Upper lobe of left lung (tissue), 6 donors: ENCODE data around the gene CFAP92. TPM values are rescaled to one million over a fixed set of nuclear protein-coding genes. Genes with fewer than 3 reads are reported as not detected.
A peak's percentile ranks its signal among the peaks of the same experiment; 100 is the strongest.

Experiments
- ATAC-seq, 2 donors: fragments of 200-7000 bp; cut with Tn5 transposase; one replicate each; pipeline ENCODE4 v1.9.1; 2022; ENCODE audit warnings: mild to moderate bottlenecking in 2 of 2, moderate library complexity in 2 of 2; ENCODE audit not compliant: low FRiP score in 2 of 2
- DNase-seq, 2 donors: peaks; one replicate each; pipeline ENCODE4 v3.0.0-alpha.2; 2019 to 2020
- H3K27ac ChIP-seq, 4 donors: fragments of 200-600 bp; sonication (generic); one replicate each; pipeline ENCODE4 v1.5.1; 2016 to 2019
- H3K27me3 ChIP-seq, 4 donors: fragments of 200-600 bp; sonication (generic); one replicate each; pipeline ENCODE4 v1.5.1; 2017 to 2019
- H3K36me3 ChIP-seq, 4 donors: fragments of 200-600 bp; sonication (generic); one replicate each; pipeline ENCODE4 v1.5.1; 2016 to 2019
- H3K4me1 ChIP-seq, 4 donors: fragments of 200-600 bp; sonication (generic); one replicate each; pipeline ENCODE4 v1.5.1; 2018 to 2019
- H3K4me3 ChIP-seq, 4 donors: fragments of 200-600 bp; sonication (generic); one replicate each; pipeline ENCODE4 v1.5.1; 2017 to 2019; ENCODE audit warnings: mild to moderate bottlenecking in 2 of 4, moderate library complexity in 1 of 4
- H3K9me3 ChIP-seq, 4 donors: fragments of 200-600 bp; sonication (generic); one replicate each; pipeline ENCODE4 v1.5.1; 2018 to 2019
- CTCF ChIP-seq, 6 experiments: fragments of 450-650 bp in 4 of 6; fragments of 200-600 bp in 2 of 6; sonication (generic) in 2 of 6; IDR thresholded peaks; one replicate each; pipeline ENCODE4 v1.5.1; 2016 to 2019; ENCODE audit warnings: antibody characterized with exemption in 6 of 6
- EP300 ChIP-seq, 4 donors: sonication (generic); formaldehyde crosslinking; IDR thresholded peaks; one replicate each; pipeline ENCODE4 v1.5.1; 2017; ENCODE audit warnings: antibody characterized with exemption in 4 of 4, control low read depth in 2 of 4
- POLR2A ChIP-seq, 4 donors: fragments of 450-650 bp; IDR thresholded peaks; one replicate each; pipeline ENCODE4 v1.5.1; 2016 to 2017; ENCODE audit warnings: antibody characterized with exemption in 4 of 4, mild to moderate bottlenecking in 2 of 4
- POLR2AphosphoS5 ChIP-seq, 2 donors: sonication (generic); formaldehyde crosslinking; IDR thresholded peaks; one replicate each; pipeline ENCODE4 v1.5.1; 2017; ENCODE audit warnings: antibody characterized with exemption in 2 of 2
- WGBS, 2 donors: methylation state at CpG; one replicate each; pipeline ENCODE4 v1.1.5; 2017 to 2018; 5-methylcytosine and 5-hydroxymethylcytosine counted together
- total RNA-seq, 6 donors: library from RNA; depleted of rRNA in 4 of 6; stranded (reverse); fragments of >200 nt in 4 of 6; gene quantifications; one replicate each; pipeline versions ENCODE4 v1.1.0 to v1.2.1, GENCODE V29; 2016 to 2021
- donor health status: DM: no; HTN: no; CAD: no; lungs with moderate emphysema.
- donor health status: DM: no; HTN: yes; CAD: no; lungs with severe emphysema.

Gene CFAP92
- total RNA-seq, 6 donors from 2014 or later, result 0.66 to 21.3 (median 5.0) TPM

GRCh38 chr3:129018751-129019150 lies 24.9 kb upstream of the CFAP92 start:
- H3K27ac ChIP-seq, result peak overlapping the region; percentile 22 to 88 (median 78)
- no peak overlapping the region for H3K4me3 ChIP-seq
- no peaks in the 10 kb centered on the region for H3K27me3 ChIP-seq
- no peak for TF ChIP-seq POLR2AphosphoS5 (IDR thresholded peaks at IDR 0.05)
- TF ChIP-seq CTCF (IDR thresholded peaks at IDR 0.05), result no peak
- TF ChIP-seq POLR2A (IDR thresholded peaks at IDR 0.05), result no peak
- no peak for TF ChIP-seq EP300 (IDR thresholded peaks at IDR 0.05)
- H3K36me3 ChIP-seq, result no peaks in the 10 kb centered on the region
- 82 to 84% methylated on average over 9 of the region's 9 CpGs for whole genome bisulfite sequencing, 2 donors
- H3K4me1 ChIP-seq, result peaks cover 58 to 80% (median 73%) of the 10 kb centered on the region in 4 donors
- H3K9me3 ChIP-seq, result no peaks in the 10 kb centered on the region
- ATAC-seq, result no peak
- DNase-seq, result no peak

- Histone ChIP-seq H3K36me3 (no peaks in the 10 kb centered on the region), H3K4me1 (peaks cover 61 to 84% (median 74%) of the 10 kb centered on the region in 4 donors), H3K4me3 (no peak overlapping the region), H3K27ac (peak overlapping the region; percentile 22 to 88 (median 78)), H3K9me3 (no peaks in the 10 kb centered on the region), H3K27me3 (no peaks in the 10 kb centered on the region)
- no peak for DNase-seq
- WGBS, 2 donors, result 77 to 79% methylated on average over 2 of the region's 2 CpGs
- ATAC-seq, result no peak
- TF ChIP-seq POLR2A (IDR thresholded peaks at IDR 0.05) (no peak), CTCF (IDR thresholded peaks at IDR 0.05) (no peak), POLR2AphosphoS5 (IDR thresholded peaks at IDR 0.05) (no peak), EP300 (IDR thresholded peaks at IDR 0.05) (no peak)
Observed at GRCh38 chr3:129018271-129018670, 24.4 kb upstream of the CFAP92 start.

GRCh38 chr3:129017484-129017899 lies 23.6 kb upstream of the CFAP92 start:
- no peaks in the 10 kb centered on the region for H3K36me3 ChIP-seq
- 66 to 75% methylated on average over 7 of the region's 7 CpGs for WGBS, 2 donors
- no peak for DNase-seq
- no peaks in the 10 kb centered on the region for H3K9me3 ChIP-seq
- H3K27ac ChIP-seq, result peak overlapping the region; percentile 74 to 88 (median 78)
- peaks cover 59 to 78% (median 68%) of the 10 kb centered on the region in 4 donors for H3K4me1 ChIP-seq
- H3K4me3 ChIP-seq, result no peak overlapping the region
- ATAC-seq, result no peak
- no peaks in the 10 kb centered on the region for H3K27me3 ChIP-seq
- TF ChIP-seq POLR2A (IDR thresholded peaks at IDR 0.05) (no peak), POLR2AphosphoS5 (IDR thresholded peaks at IDR 0.05) (peak; percentile 0 to 26), EP300 (IDR thresholded peaks at IDR 0.05) (no peak)

GRCh38 chr3:129016720-129017483 lies 23.0 kb upstream of the CFAP92 start:
- Histone ChIP-seq H3K4me3 (no peak overlapping the region), H3K4me1 (peaks cover 54 to 73% (median 65%) of the 10 kb centered on the region in 4 donors), H3K36me3 (no peaks in the 10 kb centered on the region), H3K27me3 (no peaks in the 10 kb centered on the region), H3K27ac (peak overlapping the region; percentile 74 to 88 (median 78)), H3K9me3 (no peaks in the 10 kb centered on the region)
- ATAC-seq (peak; percentile 19 to 85), DNase-seq (peak in 1 of 2 donors; percentile 40)
- WGBS, 2 donors, result 71 to 78% methylated on average over 4 to 14 of the region's 14 CpGs
- TF ChIP-seq CTCF (IDR thresholded peaks at IDR 0.05) (no peak), EP300 (IDR thresholded peaks at IDR 0.05) (peak in 1 of 4 donors; percentile 11)

GRCh38 chr3:129016356-129016719 lies 22.5 kb upstream of the CFAP92 start:
- Histone ChIP-seq H3K27me3 (no peaks in the 10 kb centered on the region), H3K27ac (peak overlapping the region; percentile 74 to 88 (median 78)), H3K36me3 (no peaks in the 10 kb centered on the region), H3K9me3 (no peaks in the 10 kb centered on the region), H3K4me3 (peak overlapping the region in 1 of 4 donors; percentile 6), H3K4me1 (peaks cover 49 to 67% (median 61%) of the 10 kb centered on the region in 4 donors)
- 0 to 30% methylated on average over 1 to 6 of the region's 6 CpGs for WGBS, 2 donors
- TF ChIP-seq EP300 (IDR thresholded peaks at IDR 0.05) (no peak), CTCF (IDR thresholded peaks at IDR 0.05) (peak in 1 of 6 experiments; percentile 6), POLR2AphosphoS5 (IDR thresholded peaks at IDR 0.05) (no peak)
- no peak for ATAC-seq
- peak in 1 of 2 donors; percentile 64 for DNase-seq
